ENCODE measurements around the gene MDFIC2.

MDFIC2 gene

DNA sequence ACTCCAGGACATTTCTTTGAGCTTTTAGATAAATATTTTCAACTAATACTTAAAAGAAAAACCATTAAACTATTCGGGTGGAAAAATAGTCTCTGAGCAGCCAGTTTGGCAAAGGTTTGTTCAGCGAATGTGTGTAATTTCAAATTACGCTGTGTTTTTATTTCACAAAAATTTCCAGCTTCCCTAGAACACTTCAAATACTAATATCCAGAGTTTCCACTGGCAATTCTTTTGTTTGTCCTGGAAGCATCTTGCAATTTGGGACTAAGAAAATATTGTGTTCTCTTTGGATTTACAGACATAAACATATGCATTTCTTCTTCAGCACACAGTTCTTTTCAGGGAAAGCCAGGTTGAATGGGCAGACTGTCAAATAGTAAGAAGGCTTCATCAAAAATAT, 61.9 kb downstream of the MDFIC2 start:
- H3K9me3 ChIP-seq (replicated peaks; ENCODE audit: low read length): no peaks in the 10 kb centered on the region
- H3K27me3 ChIP-seq (ENCODE audit: control insufficient read depth, insufficient read depth, low read length): no peaks in the 10 kb centered on the region
- H3K4me2 ChIP-seq (ENCODE audit: low read length): no peak overlapping the region
- H3K9ac ChIP-seq (ENCODE audit: low read depth, low read length): no peak overlapping the region
- H3K4me1 ChIP-seq (ENCODE audit: control insufficient read depth, insufficient read depth, low read length): peaks cover 17% of the 10 kb centered on the region
- H3K36me3 ChIP-seq (ENCODE audit: insufficient read depth, low read length): no peaks in the 10 kb centered on the region
- H3K4me3 ChIP-seq (ENCODE audit: low read length): no peak overlapping the region

DNA sequence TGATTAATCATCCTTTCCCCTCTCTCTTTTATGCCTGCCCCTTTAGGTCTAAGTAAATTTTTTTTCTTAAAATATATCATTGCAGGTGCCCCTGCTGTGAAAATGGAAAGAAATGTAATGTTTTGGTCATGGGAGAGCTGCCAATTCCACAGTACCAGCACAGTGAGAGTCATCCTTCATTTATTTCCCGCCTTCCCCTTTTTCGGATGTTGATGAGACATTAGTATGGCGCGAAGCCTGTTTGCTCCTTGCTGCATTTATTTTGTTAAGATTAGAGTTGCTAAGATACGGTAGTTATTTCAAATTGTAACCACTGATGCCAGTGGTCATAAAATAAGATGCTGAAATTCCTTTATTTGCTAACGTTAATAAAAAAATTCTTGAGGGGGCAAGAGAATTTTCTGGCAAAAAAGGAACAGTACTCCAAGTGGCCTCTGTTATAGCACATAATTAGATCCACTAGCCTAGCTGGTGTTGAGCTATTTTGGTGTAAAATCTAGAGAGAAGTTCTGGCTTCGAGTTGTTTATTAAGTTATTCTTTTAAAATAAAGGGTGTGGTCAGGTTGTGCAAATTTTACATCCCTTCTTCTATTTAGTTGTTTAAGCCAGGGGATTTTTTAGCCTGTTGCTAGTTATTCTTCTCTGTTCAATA, 62.8 kb downstream of the MDFIC2 start:
- no peaks in the 10 kb centered on the region for H3K9me3 ChIP-seq (replicated peaks; ENCODE audit: low read length)
- no peaks in the 10 kb centered on the region for H3K36me3 ChIP-seq (ENCODE audit: insufficient read depth, low read length)
- H3K27me3 ChIP-seq (ENCODE audit: control insufficient read depth, insufficient read depth, low read length): no peaks in the 10 kb centered on the region
- no peak overlapping the region for H3K4me2 ChIP-seq (ENCODE audit: low read length)
- peaks cover 17% of the 10 kb centered on the region for H3K4me1 ChIP-seq (ENCODE audit: control insufficient read depth, insufficient read depth, low read length)
- H3K9ac ChIP-seq (ENCODE audit: low read depth, low read length): no peak overlapping the region
- no peak overlapping the region for H3K4me3 ChIP-seq (ENCODE audit: low read length)

DNA sequence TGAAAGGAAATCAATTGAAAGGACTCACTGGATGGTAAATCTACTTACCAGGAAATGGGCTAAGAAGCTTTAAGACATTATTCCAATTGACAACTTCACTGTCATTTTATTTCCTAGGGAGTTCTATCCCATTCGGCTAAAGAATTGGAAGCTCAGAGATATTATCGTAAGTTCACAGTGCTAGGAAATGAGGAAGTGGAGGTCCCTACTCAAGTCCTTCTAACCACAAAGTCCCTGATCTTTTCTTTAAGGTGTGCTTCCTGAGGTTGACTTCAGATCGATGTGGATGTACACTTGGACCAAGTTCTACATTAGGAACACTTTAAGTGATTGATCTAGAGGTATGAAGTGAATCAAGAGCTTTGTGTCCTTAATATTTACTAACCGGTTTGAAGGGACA, 63.6 kb downstream of the MDFIC2 start:
- Histone ChIP-seq H3K36me3 (ENCODE audit: insufficient read depth, low read length) (no peaks in the 10 kb centered on the region), H3K9me3 (replicated peaks; ENCODE audit: low read length) (no peaks in the 10 kb centered on the region), H3K9ac (ENCODE audit: low read depth, low read length) (no peak overlapping the region), H3K27me3 (ENCODE audit: control insufficient read depth, insufficient read depth, low read length) (no peaks in the 10 kb centered on the region), H3K4me3 (ENCODE audit: low read length) (no peak overlapping the region), H3K4me2 (ENCODE audit: low read length) (no peak overlapping the region), H3K4me1 (ENCODE audit: control insufficient read depth, insufficient read depth, low read length) (peaks cover 17% of the 10 kb centered on the region)

DNA sequence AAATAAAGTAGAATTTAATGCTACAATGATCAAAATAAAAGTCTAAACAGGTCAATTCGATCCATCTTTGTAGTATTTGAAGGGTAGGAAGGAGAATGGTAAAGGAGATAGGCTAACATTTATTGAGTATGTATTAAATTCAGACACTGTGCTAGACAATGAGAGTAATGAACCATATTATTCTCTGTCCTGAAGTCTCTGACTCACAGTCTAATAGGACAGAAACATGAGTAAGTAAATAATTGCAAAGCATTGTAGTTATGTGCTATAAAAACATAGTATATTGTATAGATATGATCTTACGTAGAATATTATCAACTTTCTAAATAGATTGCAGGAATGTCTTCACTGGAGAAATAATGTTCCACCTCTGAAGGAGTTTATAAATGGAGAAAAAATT, 64.5 kb downstream of the MDFIC2 start:
- Histone ChIP-seq H3K9me3 (replicated peaks; ENCODE audit: low read length) (no peaks in the 10 kb centered on the region), H3K9ac (ENCODE audit: low read depth, low read length) (no peak overlapping the region), H3K27me3 (ENCODE audit: control insufficient read depth, insufficient read depth, low read length) (no peaks in the 10 kb centered on the region), H3K36me3 (ENCODE audit: insufficient read depth, low read length) (no peaks in the 10 kb centered on the region), H3K4me2 (ENCODE audit: low read length) (no peak overlapping the region), H3K4me3 (ENCODE audit: low read length) (no peak overlapping the region), H3K4me1 (ENCODE audit: control insufficient read depth, insufficient read depth, low read length) (peaks cover 17% of the 10 kb centered on the region)

DNA sequence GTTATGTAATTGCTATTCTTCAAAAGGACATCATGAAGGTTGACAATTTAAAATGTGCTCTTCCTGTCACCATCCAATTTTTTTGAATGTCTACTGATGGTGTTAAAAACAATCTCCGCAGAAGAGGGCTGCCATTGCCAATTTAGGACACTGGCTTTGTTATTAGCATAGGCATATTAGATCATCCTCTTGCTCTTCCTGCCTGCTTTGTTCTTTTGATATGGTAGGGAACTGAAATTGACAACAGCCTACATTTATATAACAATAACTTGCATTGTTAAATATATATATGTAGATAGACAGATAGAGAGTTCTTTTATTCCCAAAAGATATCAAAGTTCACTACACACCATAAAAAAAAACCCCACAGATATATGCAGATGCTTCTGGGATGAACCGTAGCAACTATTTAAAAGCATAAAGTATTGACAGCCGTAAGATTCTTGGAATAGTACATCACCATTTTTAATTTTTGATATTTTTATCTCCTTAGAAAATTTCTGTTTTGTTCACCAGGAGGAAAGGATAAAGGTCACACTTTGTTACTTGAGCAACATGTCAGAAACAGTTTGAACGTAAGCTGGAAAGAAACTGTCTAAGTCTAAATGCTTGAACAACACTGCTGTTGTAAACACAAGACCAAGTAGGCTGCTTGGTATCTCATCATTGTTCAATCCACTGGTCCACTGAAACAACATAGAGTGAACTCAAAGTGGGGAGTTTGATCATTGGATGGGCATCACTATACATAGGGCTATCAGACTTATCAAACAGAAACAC, 66.5 kb downstream of the MDFIC2 start:
- Histone ChIP-seq H3K4me3 (ENCODE audit: low read length) (no peak overlapping the region), H3K4me2 (ENCODE audit: low read length) (no peak overlapping the region), H3K9ac (ENCODE audit: low read depth, low read length) (no peak overlapping the region), H3K4me1 (ENCODE audit: control insufficient read depth, insufficient read depth, low read length) (peaks cover 17% of the 10 kb centered on the region), H3K27me3 (ENCODE audit: control insufficient read depth, insufficient read depth, low read length) (no peaks in the 10 kb centered on the region), H3K36me3 (ENCODE audit: insufficient read depth, low read length) (no peaks in the 10 kb centered on the region), H3K9me3 (replicated peaks; ENCODE audit: low read length) (no peaks in the 10 kb centered on the region)

DNA sequence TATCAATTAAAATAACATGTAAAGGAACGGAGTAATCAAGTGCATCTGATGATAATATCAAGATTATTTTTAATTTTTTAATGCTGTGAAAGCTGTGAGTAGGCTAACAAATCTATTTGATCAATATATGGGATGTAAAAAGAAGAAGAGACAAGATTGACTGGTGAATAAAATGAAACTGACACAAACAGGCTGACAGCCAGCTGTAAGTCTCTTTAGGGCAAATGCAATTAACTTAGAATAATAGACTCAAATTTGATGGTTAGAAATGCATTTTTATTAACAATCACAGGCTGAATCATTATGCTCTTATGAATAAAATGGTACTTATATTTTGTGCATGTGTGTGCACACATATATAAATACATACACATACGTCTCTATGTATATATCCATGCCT, 68.0 kb downstream of the MDFIC2 start:
- Histone ChIP-seq H3K9ac (ENCODE audit: low read depth, low read length) (no peak overlapping the region), H3K36me3 (ENCODE audit: insufficient read depth, low read length) (no peaks in the 10 kb centered on the region), H3K4me1 (ENCODE audit: control insufficient read depth, insufficient read depth, low read length) (peaks cover 12% of the 10 kb centered on the region), H3K27me3 (ENCODE audit: control insufficient read depth, insufficient read depth, low read length) (no peaks in the 10 kb centered on the region), H3K9me3 (replicated peaks; ENCODE audit: low read length) (no peaks in the 10 kb centered on the region), H3K4me2 (ENCODE audit: low read length) (no peak overlapping the region), H3K4me3 (ENCODE audit: low read length) (no peak overlapping the region)

DNA sequence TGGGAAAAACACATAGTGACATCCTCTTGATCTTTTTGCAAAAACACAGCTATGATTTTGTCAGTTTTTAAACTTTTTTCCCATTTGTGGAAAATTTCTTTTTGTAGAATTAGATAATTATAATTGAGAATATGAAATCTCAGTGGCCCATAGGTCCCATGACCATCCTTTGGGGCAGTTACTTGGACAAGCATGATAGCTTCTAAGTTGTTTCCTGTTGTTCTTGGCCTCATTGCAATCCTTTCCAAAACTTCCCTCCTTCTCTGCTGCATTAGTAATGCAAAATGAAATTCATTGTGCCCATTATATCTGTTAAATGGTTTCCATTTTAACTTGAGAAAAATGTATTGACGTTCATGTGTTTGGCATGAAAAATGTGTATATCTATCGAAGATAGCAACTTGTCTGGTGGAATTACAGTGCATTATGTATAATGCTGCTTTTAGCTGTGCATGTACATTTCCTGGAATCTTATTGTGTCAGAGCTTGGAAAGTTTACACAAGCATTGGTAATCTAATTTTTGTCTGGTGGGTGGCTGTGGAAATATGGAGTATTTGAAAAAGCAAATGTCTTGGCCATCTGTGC, 70.0 kb downstream of the MDFIC2 start:
- no peaks in the 10 kb centered on the region for H3K9me3 ChIP-seq (replicated peaks; ENCODE audit: low read length)
- no peaks in the 10 kb centered on the region for H3K36me3 ChIP-seq (ENCODE audit: insufficient read depth, low read length)
- H3K4me2 ChIP-seq (ENCODE audit: low read length): no peak overlapping the region

DNA sequence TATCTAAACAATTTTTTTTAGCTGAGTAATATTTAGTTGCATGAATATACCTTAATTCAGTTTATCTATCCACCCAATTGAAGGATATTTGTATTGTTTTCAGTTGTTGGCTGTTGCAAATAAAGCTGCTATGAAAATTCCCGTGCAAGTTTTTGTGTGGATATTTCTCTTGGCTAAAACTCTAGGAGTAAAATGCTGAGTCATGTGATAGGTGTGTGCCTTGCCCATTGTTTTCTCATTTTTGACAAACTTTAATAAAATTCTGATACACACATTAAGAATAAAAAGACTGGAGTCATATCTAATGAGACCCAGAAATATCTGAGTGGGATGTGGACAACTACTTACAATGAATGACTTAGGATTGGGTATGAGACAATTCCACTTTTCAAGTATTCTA, 78.6 kb downstream of the MDFIC2 start:
- Histone ChIP-seq H3K36me3 (ENCODE audit: insufficient read depth, low read length) (no peaks in the 10 kb centered on the region), H3K4me2 (ENCODE audit: low read length) (no peak overlapping the region), H3K4me1 (ENCODE audit: control insufficient read depth, insufficient read depth, low read length) (no peaks in the 10 kb centered on the region)

More for the DNA sequence above, 70.0 kb downstream of the MDFIC2 start:
- Histone ChIP-seq H3K9ac (ENCODE audit: low read depth, low read length) (no peak overlapping the region), H3K27me3 (ENCODE audit: control insufficient read depth, insufficient read depth, low read length) (no peaks in the 10 kb centered on the region), H3K4me1 (ENCODE audit: control insufficient read depth, insufficient read depth, low read length) (no peaks in the 10 kb centered on the region), H3K4me3 (ENCODE audit: low read length) (no peak overlapping the region)

DNA sequence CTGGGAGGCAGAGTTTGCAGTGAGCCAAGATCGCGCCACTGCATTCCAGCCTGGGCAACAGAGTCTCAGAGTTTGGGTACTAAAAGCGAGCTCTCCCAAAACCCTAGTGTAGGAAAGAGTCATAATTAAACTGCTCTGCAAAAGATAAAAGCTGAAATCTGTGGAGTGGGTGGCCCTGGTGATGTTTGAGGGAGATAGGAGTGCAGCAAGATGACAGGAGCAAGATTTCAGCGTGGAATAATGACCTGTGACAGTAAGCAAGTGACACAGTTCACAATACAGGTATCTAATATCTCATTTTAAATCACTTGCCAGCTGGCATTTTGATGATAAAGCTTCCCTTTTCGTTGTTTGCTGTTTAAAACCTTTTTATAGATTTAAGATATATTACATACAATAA, 79.3 kb downstream of the MDFIC2 start:
- Histone ChIP-seq H3K4me3 (ENCODE audit: low read length) (no peak overlapping the region), H3K4me2 (ENCODE audit: low read length) (no peak overlapping the region), H3K36me3 (ENCODE audit: insufficient read depth, low read length) (no peaks in the 10 kb centered on the region), H3K4me1 (ENCODE audit: control insufficient read depth, insufficient read depth, low read length) (no peaks in the 10 kb centered on the region), H3K27me3 (ENCODE audit: control insufficient read depth, insufficient read depth, low read length) (no peaks in the 10 kb centered on the region), H3K9ac (ENCODE audit: low read depth, low read length) (no peak overlapping the region), H3K9me3 (replicated peaks; ENCODE audit: low read length) (no peaks in the 10 kb centered on the region)

More for the DNA sequence above, 78.6 kb downstream of the MDFIC2 start:
- H3K9me3 ChIP-seq (replicated peaks; ENCODE audit: low read length): no peaks in the 10 kb centered on the region
- H3K9ac ChIP-seq (ENCODE audit: low read depth, low read length): no peak overlapping the region
- H3K4me3 ChIP-seq (ENCODE audit: low read length): no peak overlapping the region
- H3K27me3 ChIP-seq (ENCODE audit: control insufficient read depth, insufficient read depth, low read length): no peaks in the 10 kb centered on the region

DNA sequence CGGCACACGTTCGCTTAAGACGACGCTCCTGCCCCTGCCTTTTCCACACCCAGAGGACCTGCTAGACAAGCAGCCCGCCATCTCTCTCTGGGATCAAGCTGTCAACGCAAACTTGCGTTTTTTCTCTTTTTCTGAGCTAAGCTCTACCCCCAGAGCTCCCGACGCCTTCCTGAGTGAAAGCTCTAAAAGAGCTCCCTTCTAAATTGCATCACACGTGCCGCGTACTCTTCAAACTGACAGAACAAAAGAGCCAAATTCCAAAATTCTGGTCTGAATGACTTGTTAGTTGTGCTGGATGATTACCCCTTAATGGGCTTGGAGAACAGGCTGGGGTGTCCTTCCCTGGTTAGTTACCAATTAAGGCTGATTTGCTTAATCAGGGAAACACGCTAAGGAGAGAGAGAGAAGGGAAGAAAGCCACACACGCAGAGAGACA, 81.2 kb downstream of the MDFIC2 start:
- Histone ChIP-seq H3K9me3 (replicated peaks; ENCODE audit: low read length) (no peaks in the 10 kb centered on the region), H3K4me1 (ENCODE audit: control insufficient read depth, insufficient read depth, low read length) (no peaks in the 10 kb centered on the region), H3K36me3 (ENCODE audit: insufficient read depth, low read length) (no peaks in the 10 kb centered on the region), H3K4me2 (ENCODE audit: low read length) (no peak overlapping the region), H3K9ac (ENCODE audit: low read depth, low read length) (no peak overlapping the region), H3K4me3 (ENCODE audit: low read length) (no peak overlapping the region), H3K27me3 (ENCODE audit: control insufficient read depth, insufficient read depth, low read length) (no peaks in the 10 kb centered on the region)

DNA sequence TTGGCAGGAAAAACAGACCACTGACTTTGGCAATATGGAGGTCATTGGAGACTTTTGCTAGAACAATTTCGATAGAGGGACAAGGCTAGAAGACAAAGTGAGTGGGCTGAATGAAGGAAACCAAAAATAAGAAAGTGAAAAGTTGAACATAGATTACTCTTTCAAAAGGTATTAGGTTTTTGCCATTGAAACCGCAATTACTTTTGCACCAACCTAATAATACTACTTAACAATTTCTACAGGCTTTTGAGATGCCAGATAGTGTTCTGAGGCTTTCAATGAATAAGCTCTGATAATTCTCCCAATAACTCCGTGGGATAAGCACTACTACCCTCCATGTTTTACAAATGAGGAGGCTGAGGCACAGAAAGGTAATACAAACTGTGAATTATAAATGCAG, 85.0 kb downstream of the MDFIC2 start:
- no peak overlapping the region for H3K4me3 ChIP-seq (ENCODE audit: low read length)
- no peaks in the 10 kb centered on the region for H3K36me3 ChIP-seq (ENCODE audit: insufficient read depth, low read length)
- H3K27me3 ChIP-seq (ENCODE audit: control insufficient read depth, insufficient read depth, low read length): no peaks in the 10 kb centered on the region

More for the DNA sequence above, 85.0 kb downstream of the MDFIC2 start:
- H3K4me2 ChIP-seq (ENCODE audit: low read length): no peak overlapping the region
- no peaks in the 10 kb centered on the region for H3K9me3 ChIP-seq (replicated peaks; ENCODE audit: low read length)
- H3K4me1 ChIP-seq (ENCODE audit: control insufficient read depth, insufficient read depth, low read length): no peaks in the 10 kb centered on the region
- H3K9ac ChIP-seq (ENCODE audit: low read depth, low read length): no peak overlapping the region

All from skeletal muscle satellite cell (primary cell).